Body of pancreas (tissue), 4 donors: ENCODE data around the gene ZNF408. TPM values are rescaled to one million over a fixed set of nuclear protein-coding genes. Genes with fewer than 3 reads are reported as not detected.
A peak's percentile ranks its signal among the peaks of the same experiment; 100 is the strongest.
"Not testable (repeated sequence)": the region's sequence is repeated elsewhere in the genome, so short reads cannot be mapped to it uniquely, and the experiment has no call there.

Source experiments
- ATAC-seq: fragments of 150-250 bp; one replicate; pipeline ENCODE4 v1.9.1; 2016
- DNase-seq, 4 donors: peaks; one replicate each; pipeline ENCODE4 v3.0.0-alpha.2; 2019
- H3K27ac ChIP-seq, 4 donors: fragments of 200-600 bp; sonication (generic); 1 replicate in 3 of 4; 2 replicates in 1 of 4; pipeline versions ENCODE4 v1.5.1 to v1.6.1; 2016 to 2019; ENCODE audit warnings: mild to moderate bottlenecking in 1 of 4, mixed read lengths in 1 of 4, moderate library complexity in 1 of 4
- H3K27me3 ChIP-seq, 2 donors: fragments of 200-600 bp; sonication (generic); one replicate each; pipeline ENCODE4 v1.6.0; 2016; ENCODE audit warnings: mild to moderate bottlenecking in 1 of 2
- H3K36me3 ChIP-seq, 2 donors: fragments of 200-600 bp; sonication (generic); replicated peaks in 1 of 2; 2 replicates each; pipeline ENCODE4 v1.5.1; 2016; ENCODE audit warnings: low read depth in 2 of 2; ENCODE audit not compliant: insufficient read depth in 1 of 2
- H3K4me1 ChIP-seq: fragments of 200-600 bp; sonication (generic); one replicate; pipeline ENCODE4 v1.6.0; 2016
- H3K4me3 ChIP-seq, 2 donors: fragments of 200-600 bp; sonication (generic); 1 replicate in 1 of 2; 2 replicates in 1 of 2; pipeline ENCODE4 v1.5.1; 2016 to 2019
- H3K9me3 ChIP-seq, 3 donors: fragments of 200-600 bp; sonication (generic); 1 replicate in 2 of 3; 2 replicates in 1 of 3; pipeline ENCODE4 v1.5.1; 2016
- POLR2A ChIP-seq, 3 donors: fragments of 450-650 bp; IDR thresholded peaks; one replicate each; pipeline ENCODE4 v1.6.1; 2016; ENCODE audit warnings: antibody characterized with exemption in 3 of 3, mild to moderate bottlenecking in 2 of 3
- WGBS, 2 donors: methylation state at CpG; one replicate each; pipeline ENCODE4 v1.1.5; 2017; 5-methylcytosine and 5-hydroxymethylcytosine counted together
- intact Hi-C: fragments of 100-400 bp; cut with DNase I; formaldehyde crosslinking; loops from one replicate; pipeline ENCODE4 v1.15.1; 2023
- total RNA-seq, 2 donors: library from RNA; depleted of rRNA; stranded (reverse); fragments of >200 nt; gene quantifications; one replicate each; pipeline ENCODE4 v1.1.0, GENCODE V29; 2016
- TF ChIP-seq, protein P1 (sequence below), 7 experiments: fragments of 450-650 bp in 4 of 7; fragments of 200-600 bp in 3 of 7; sonication (generic) in 3 of 7; IDR thresholded peaks; one replicate each; pipeline ENCODE4 v1.5.1; 2016 to 2019; ENCODE audit warnings: antibody characterized with exemption in 7 of 7

Gene ZNF408
- total RNA-seq, 2 donors from 2014 or later = 6.5 to 7.9 TPM

DNA sequence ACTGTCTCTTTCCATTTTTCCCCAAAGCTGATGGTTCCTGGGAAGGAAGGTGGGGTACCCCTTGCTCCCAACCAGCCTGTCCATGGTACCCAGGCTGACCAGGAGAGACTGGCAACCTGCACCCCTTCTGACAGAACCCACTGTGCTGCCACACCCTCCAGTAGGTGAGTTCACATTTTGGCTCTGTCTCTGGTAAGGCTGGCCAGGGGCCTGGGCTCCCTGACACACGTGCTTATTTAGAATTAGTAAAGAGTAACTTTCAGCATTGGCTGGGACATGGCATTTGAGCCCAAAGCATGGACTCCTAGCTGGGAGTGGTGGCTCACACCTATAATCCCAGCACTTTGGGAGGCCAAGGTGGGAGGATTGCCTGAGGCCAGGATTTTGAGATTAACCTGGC, 35.5 kb upstream of the ZNF408 start:
- H3K36me3 ChIP-seq = peaks cover 6 to 50% of the 10 kb centered on the region in 2 donors
- H3K4me3 ChIP-seq = no peak overlapping the region
- DNase-seq (no peak), ATAC-seq (no peak)
- TF ChIP-seq, protein P1, sequence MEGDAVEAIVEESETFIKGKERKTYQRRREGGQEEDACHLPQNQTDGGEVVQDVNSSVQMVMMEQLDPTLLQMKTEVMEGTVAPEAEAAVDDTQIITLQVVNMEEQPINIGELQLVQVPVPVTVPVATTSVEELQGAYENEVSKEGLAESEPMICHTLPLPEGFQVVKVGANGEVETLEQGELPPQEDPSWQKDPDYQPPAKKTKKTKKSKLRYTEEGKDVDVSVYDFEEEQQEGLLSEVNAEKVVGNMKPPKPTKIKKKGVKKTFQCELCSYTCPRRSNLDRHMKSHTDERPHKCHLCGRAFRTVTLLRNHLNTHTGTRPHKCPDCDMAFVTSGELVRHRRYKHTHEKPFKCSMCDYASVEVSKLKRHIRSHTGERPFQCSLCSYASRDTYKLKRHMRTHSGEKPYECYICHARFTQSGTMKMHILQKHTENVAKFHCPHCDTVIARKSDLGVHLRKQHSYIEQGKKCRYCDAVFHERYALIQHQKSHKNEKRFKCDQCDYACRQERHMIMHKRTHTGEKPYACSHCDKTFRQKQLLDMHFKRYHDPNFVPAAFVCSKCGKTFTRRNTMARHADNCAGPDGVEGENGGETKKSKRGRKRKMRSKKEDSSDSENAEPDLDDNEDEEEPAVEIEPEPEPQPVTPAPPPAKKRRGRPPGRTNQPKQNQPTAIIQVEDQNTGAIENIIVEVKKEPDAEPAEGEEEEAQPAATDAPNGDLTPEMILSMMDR (IDR thresholded peaks at IDR 0.05) = no peak
- TF ChIP-seq POLR2A (IDR thresholded peaks at IDR 0.05) = no peak
- H3K27me3 ChIP-seq = no peaks in the 10 kb centered on the region
- H3K9me3 ChIP-seq = no peaks in the 10 kb centered on the region
- 91 to 100% methylated on average over 1 of the region's 1 CpG for WGBS, 2 donors
- intact Hi-C loops = no loop called here
- H3K4me1 ChIP-seq = no peaks in the 10 kb centered on the region
- H3K27ac ChIP-seq = no peak overlapping the region

DNA sequence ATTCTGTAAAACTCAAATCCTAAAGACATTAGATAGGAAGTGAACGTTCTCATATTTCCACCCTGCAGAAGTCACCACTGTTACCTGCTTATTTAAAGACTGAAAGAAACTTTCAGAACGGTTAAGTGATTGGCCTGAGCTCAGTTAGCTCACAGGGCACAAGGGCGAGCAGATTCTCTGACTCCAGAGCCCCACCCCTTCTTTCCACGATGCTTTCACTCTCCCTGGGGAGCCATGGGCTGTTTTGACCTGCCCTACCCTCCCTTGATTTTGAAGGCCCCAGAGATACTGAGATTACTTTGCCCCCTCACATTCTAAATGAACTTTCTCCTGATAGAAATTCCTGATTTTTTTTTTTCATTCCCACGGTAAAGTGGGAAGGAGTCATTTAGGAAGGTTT, 34.3 kb upstream of the ZNF408 start:
- Histone ChIP-seq H3K27ac (no peak overlapping the region), H3K9me3 (no peaks in the 10 kb centered on the region), H3K4me1 (no peaks in the 10 kb centered on the region), H3K27me3 (no peaks in the 10 kb centered on the region), H3K4me3 (no peak overlapping the region), H3K36me3 (peaks cover 6 to 51% of the 10 kb centered on the region in 2 donors)
- no peak for DNase-seq
- intact Hi-C loops = no loop called here
- 72 to 73% methylated on average over 5 of the region's 5 CpGs for WGBS, 2 donors
- TF ChIP-seq POLR2A (IDR thresholded peaks at IDR 0.05) = no peak
- no peak for ATAC-seq

DNA sequence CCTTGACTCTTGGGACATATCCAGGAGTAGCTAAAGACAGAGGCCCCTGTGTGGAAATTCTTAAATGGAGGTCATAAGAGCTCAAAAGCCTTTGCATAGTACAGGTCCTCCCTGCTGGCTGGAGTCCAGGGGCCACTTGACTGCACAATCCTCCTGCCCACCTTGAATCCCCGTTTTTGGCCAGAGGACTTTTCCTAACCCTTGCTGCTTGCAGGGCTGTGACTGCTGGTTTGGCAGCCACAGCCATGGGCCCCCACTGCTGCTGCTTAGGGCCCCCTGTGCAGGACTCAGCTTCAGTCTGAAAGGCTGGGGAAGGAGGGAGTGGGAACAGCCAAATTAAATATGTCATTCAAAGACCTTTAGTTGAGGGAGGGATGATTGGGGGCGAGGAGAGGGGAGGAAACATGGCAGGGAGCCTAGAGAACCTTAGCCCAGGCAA, 33.8 kb upstream of the ZNF408 start:
- Histone ChIP-seq H3K36me3 (peaks cover 6 to 53% of the 10 kb centered on the region in 2 donors), H3K27ac (no peak overlapping the region), H3K9me3 (no peaks in the 10 kb centered on the region), H3K4me3 (no peak overlapping the region), H3K27me3 (no peaks in the 10 kb centered on the region), H3K4me1 (no peaks in the 10 kb centered on the region)
- intact Hi-C loops = no loop called here
- TF ChIP-seq, protein P1 (IDR thresholded peaks at IDR 0.05) = no peak
- TF ChIP-seq POLR2A (IDR thresholded peaks at IDR 0.05) = no peak
- ATAC-seq (no peak), DNase-seq (no peak)
- 56 to 64% methylated on average over 1 to 2 of the region's 2 CpGs for WGBS, 2 donors

DNA sequence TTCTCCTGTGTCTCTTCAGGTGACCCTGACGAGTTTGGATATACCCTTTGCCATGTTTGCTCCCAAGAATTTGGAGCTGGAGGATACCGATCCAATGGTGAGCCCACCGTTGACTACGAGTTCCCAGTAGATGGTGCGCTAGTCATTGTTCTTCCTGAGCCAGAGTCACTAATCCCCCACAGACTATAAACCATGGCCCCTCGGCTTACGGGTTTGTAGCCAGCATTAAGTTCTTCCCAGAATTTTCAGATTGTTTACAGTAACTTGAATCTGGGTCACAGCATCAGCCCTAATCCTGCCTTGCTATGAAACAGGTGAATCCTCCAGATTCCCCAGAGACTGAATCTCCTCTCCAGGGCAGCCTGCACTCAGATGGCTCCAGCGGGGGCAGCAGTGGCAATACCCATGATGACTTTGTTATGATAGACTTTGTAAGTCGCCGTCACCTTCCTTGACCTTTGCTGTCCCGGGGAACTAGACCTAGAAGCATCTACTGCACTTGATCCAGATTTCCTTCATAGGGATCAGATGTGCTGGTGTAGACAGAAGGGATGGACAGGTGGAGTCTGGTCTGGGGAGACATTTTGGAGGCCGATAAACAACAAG, 32.2 kb upstream of the ZNF408 start:
- DNase-seq = no peak
- Histone ChIP-seq H3K4me1 (peaks cover 6% of the 10 kb centered on the region), H3K36me3 (peaks cover 6 to 45% of the 10 kb centered on the region in 2 donors)

DNA sequence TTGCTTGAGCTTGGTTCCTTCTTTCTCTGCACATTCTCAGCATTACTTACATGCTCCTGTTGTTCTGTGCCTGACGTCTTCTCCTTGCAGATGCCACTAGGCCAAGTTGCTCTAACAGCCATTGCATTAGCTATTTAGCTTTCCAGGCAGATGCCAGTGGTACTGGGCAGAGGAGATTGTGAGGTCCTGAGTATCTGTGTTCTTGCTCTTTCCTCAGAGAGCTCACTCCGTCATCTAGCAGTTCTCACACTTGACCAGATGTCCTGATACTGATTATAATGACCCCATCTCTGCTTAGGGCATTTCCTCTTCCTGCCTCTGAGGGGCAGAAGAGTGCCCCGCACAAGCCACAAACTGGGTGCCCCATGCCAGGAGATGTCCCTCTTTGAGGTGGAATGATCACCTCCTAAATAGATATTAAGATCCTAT, 31.1 kb upstream of the ZNF408 start:
- Histone ChIP-seq H3K9me3 (no peaks in the 10 kb centered on the region), H3K36me3 (peaks cover 6 to 42% of the 10 kb centered on the region in 2 donors), H3K4me1 (peaks cover 18% of the 10 kb centered on the region), H3K27me3 (no peaks in the 10 kb centered on the region), H3K4me3 (no peak overlapping the region), H3K27ac (no peak overlapping the region)
- ATAC-seq (no peak), DNase-seq (no peak)
- TF ChIP-seq POLR2A (IDR thresholded peaks at IDR 0.05) = no peak
- TF ChIP-seq, protein P1 (IDR thresholded peaks at IDR 0.05) = peak in 3 of 7 experiments; percentile 5 to 16 (median 10)
- 70 to 76% methylated on average over 3 of the region's 3 CpGs for WGBS, 2 donors
- intact Hi-C loops = no loop called here

More for the DNA sequence above, 32.2 kb upstream of the ZNF408 start:
- TF ChIP-seq POLR2A (IDR thresholded peaks at IDR 0.05) = no peak
- TF ChIP-seq, protein P1 (IDR thresholded peaks at IDR 0.05) = no peak
- Histone ChIP-seq H3K27ac (no peak overlapping the region), H3K4me3 (no peak overlapping the region), H3K9me3 (no peaks in the 10 kb centered on the region), H3K27me3 (no peaks in the 10 kb centered on the region)
- no peak for ATAC-seq
- intact Hi-C loops = no loop called here
- WGBS, 2 donors = 88 to 94% methylated on average over 7 to 12 of the region's 12 CpGs

DNA sequence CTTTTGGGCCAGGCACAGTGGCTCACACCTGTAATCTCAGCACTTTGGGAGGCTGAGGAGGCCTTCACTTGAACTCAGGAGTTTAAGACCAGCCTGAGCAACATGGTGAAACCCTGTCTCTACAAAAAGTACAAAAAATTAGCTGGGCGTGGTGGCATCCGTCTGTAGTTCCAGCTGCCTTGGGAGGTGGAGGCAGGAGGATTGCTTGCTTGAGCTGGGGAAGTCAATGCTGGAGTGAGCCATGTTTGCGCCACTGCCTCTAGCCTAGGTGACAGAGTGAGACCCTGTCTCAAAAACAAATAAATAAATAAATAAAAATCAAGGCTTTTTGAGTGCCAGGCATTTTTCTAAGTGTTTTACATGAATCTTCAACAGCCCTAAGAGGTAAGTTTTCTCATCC, 30.3 kb upstream of the ZNF408 start:
- peaks cover 26% of the 10 kb centered on the region for H3K4me1 ChIP-seq
- intact Hi-C loops, H3K4me3 ChIP-seq, H3K27me3 ChIP-seq, DNase-seq, ATAC-seq, H3K9me3 ChIP-seq: not testable (repeated sequence)
- peak overlapping the region in 1 of 4 donors; percentile 26 for H3K27ac ChIP-seq
- 79 to 92% methylated on average over 3 of the region's 3 CpGs for WGBS, 2 donors
- peaks cover 6 to 40% of the 10 kb centered on the region in 2 donors for H3K36me3 ChIP-seq
